Small intestine (tissue), 7 donors: ENCODE measurements around the gene APBA1. TPM values are rescaled to one million over a fixed set of nuclear protein-coding genes. Genes with fewer than 3 reads are reported as not detected.

ENCODE experiments used
- DNase-seq, 2 donors: peaks; one replicate each; pipeline versions ENCODE4 v3.0.0 to v3.0.0-alpha.2; 2013
- FAIRE-seq: peaks from 2 replicates; lab custom pipeline; 2012; peaks lifted over from hg19 to GRCh38; lab: Jason Lieb, UNC
- H3K27ac ChIP-seq, 3 donors: one replicate each; pipeline ENCODE4 v1.5.1; 2013; ENCODE audit warnings: low read length in 2 of 3, mild to moderate bottlenecking in 2 of 3, control low read depth in 1 of 3, inconsistent platforms in 1 of 3, low read depth in 1 of 3, moderate library complexity in 1 of 3
- H3K27me3 ChIP-seq, 3 donors: one replicate each; pipeline ENCODE4 v1.6.1; 2013; ENCODE audit warnings: low read length in 3 of 3, inconsistent platforms in 1 of 3; ENCODE audit not compliant: control insufficient read depth in 3 of 3, insufficient read depth in 3 of 3
- H3K36me3 ChIP-seq, 3 donors: one replicate each; pipeline ENCODE4 v1.6.1; 2013; ENCODE audit warnings: low read length in 3 of 3, inconsistent platforms in 1 of 3, low read depth in 1 of 3, mild to moderate bottlenecking in 1 of 3, moderate library complexity in 1 of 3; ENCODE audit not compliant: control insufficient read depth in 3 of 3, insufficient read depth in 2 of 3
- H3K4me1 ChIP-seq, 3 donors: one replicate each; pipeline ENCODE4 v1.6.1; 2013; ENCODE audit warnings: low read length in 2 of 3, inconsistent platforms in 1 of 3, low read depth in 1 of 3, mild to moderate bottlenecking in 1 of 3, moderate library complexity in 1 of 3; ENCODE audit not compliant: control insufficient read depth in 3 of 3, insufficient read depth in 2 of 3
- H3K4me3 ChIP-seq, 3 donors: one replicate each; pipeline ENCODE4 v1.5.1; 2013; ENCODE audit warnings: low read length in 3 of 3, control low read depth in 1 of 3, inconsistent platforms in 1 of 3, low read depth in 1 of 3, mild to moderate bottlenecking in 1 of 3, moderate library complexity in 1 of 3
- H3K9me3 ChIP-seq, 2 donors: one replicate each; pipeline ENCODE4 v1.6.1; 2013; ENCODE audit warnings: low read depth in 1 of 2, low read length in 1 of 2; ENCODE audit not compliant: control insufficient read depth in 2 of 2, insufficient read depth in 1 of 2
- WGBS, 3 donors: extraction: QIAGEN DNeasy Blood & Tissue Kit; methylation state at CpG; one replicate each; pipeline ENCODE4 v1.1.7; 2013; 5-methylcytosine and 5-hydroxymethylcytosine counted together
- polyA plus RNA-seq, 4 donors: library from polyadenylated mRNA; stranded (reverse) in 3 of 4; unstranded in 1 of 4; fragments of 200-250 nt in 3 of 4; fragments of 120-200 nt in 1 of 4; gene quantifications; one replicate each; pipeline versions ENCODE4 v1.2.1 to v1.2.3, GENCODE V29; 2013
- donor health status: healthy with polysubstance abuse.
- donor health status: control.
- donor health status: control.
- donor health status: Bipolar disorder and iron deficiency.
- donor health status: healthy.

The APBA1 gene
- polyA plus RNA-seq, 4 donors, result 0.27 to 6.7 (median 3.7) TPM; not detected in 1

- FAIRE-seq, result no peak
- Histone ChIP-seq H3K27me3 (no peaks in the 10 kb centered on the region), H3K9me3 (no peaks in the 10 kb centered on the region), H3K27ac (no peak overlapping the region), H3K4me1 (peaks cover 3 to 7% (median 5%) of the 10 kb centered on the region in 3 donors), H3K36me3 (no peaks in the 10 kb centered on the region), H3K4me3 (no peak overlapping the region)
- DNase-seq, result peak in 1 of 2 donors; percentile 11
- 52 to 71% (median 54%) methylated on average over 6 of the region's 6 CpGs for WGBS, 3 donors
Observed at GRCh38 chr9:69579032-69579758, 93.0 kb downstream of the APBA1 start.

GRCh38 chr9:69578026-69578425, 94.1 kb downstream of the APBA1 start:
- Histone ChIP-seq H3K4me1 (peaks cover 3 to 7% (median 5%) of the 10 kb centered on the region in 3 donors), H3K9me3 (no peaks in the 10 kb centered on the region), H3K27ac (no peak overlapping the region), H3K4me3 (no peak overlapping the region), H3K27me3 (no peaks in the 10 kb centered on the region), H3K36me3 (no peaks in the 10 kb centered on the region)
- 74 to 82% (median 79%) methylated on average over 3 of the region's 3 CpGs for WGBS, 3 donors
- DNase-seq (no peak), FAIRE-seq (no peak)

GRCh38 chr9:69577123-69577522, 95.0 kb downstream of the APBA1 start:
- no peaks in the 10 kb centered on the region for H3K36me3 ChIP-seq
- H3K27me3 ChIP-seq, result no peaks in the 10 kb centered on the region
- no peaks in the 10 kb centered on the region for H3K9me3 ChIP-seq
- H3K4me3 ChIP-seq, result no peak overlapping the region
- FAIRE-seq (no peak), DNase-seq (no peak)
- 94 to 100% (median 96%) methylated on average over 1 of the region's 1 CpG for WGBS, 3 donors
- H3K27ac ChIP-seq, result no peak overlapping the region
- H3K4me1 ChIP-seq, result peaks cover 3 to 7% (median 5%) of the 10 kb centered on the region in 3 donors

- WGBS, 3 donors, result 68 to 79% (median 75%) methylated on average over 4 of the region's 4 CpGs
- Histone ChIP-seq H3K27me3 (no peaks in the 10 kb centered on the region), H3K27ac (no peak overlapping the region), H3K9me3 (no peaks in the 10 kb centered on the region), H3K36me3 (no peaks in the 10 kb centered on the region), H3K4me1 (no peaks in the 10 kb centered on the region), H3K4me3 (no peak overlapping the region)
- DNase-seq, result no peak
- no peak for FAIRE-seq
Observed at GRCh38 chr9:69574057-69574456, 98.1 kb downstream of the APBA1 start.

GRCh38 chr9:69573651-69574050, 98.5 kb downstream of the APBA1 start:
- Histone ChIP-seq H3K4me3 (no peak overlapping the region), H3K36me3 (no peaks in the 10 kb centered on the region), H3K27ac (no peak overlapping the region), H3K27me3 (no peaks in the 10 kb centered on the region), H3K9me3 (no peaks in the 10 kb centered on the region), H3K4me1 (no peaks in the 10 kb centered on the region)
- 68 to 73% (median 68%) methylated on average over 4 of the region's 4 CpGs for WGBS, 3 donors
- FAIRE-seq (no peak), DNase-seq (peak in 1 of 2 donors; percentile 30)

GRCh38 chr9:69572611-69573010, 99.6 kb downstream of the APBA1 start:
- Histone ChIP-seq H3K4me1 (no peaks in the 10 kb centered on the region), H3K4me3 (no peak overlapping the region), H3K27ac (no peak overlapping the region), H3K9me3 (no peaks in the 10 kb centered on the region), H3K27me3 (no peaks in the 10 kb centered on the region), H3K36me3 (no peaks in the 10 kb centered on the region)
- FAIRE-seq (no peak), DNase-seq (no peak)

GRCh38 chr9:69571032-69571431, 101.1 kb downstream of the APBA1 start:
- H3K27me3 ChIP-seq, result no peaks in the 10 kb centered on the region
- H3K27ac ChIP-seq, result no peak overlapping the region
- no peak overlapping the region for H3K4me3 ChIP-seq
- WGBS, 3 donors, result 44 to 70% (median 48%) methylated on average over 2 of the region's 2 CpGs
- FAIRE-seq (peak; percentile 51), DNase-seq (no peak)
- H3K9me3 ChIP-seq, result no peaks in the 10 kb centered on the region
- H3K36me3 ChIP-seq, result no peaks in the 10 kb centered on the region
- H3K4me1 ChIP-seq, result no peaks in the 10 kb centered on the region

GRCh38 chr9:69569738-69570451, 102.3 kb downstream of the APBA1 start:
- Histone ChIP-seq H3K27me3 (no peaks in the 10 kb centered on the region), H3K4me1 (no peaks in the 10 kb centered on the region), H3K9me3 (no peaks in the 10 kb centered on the region), H3K4me3 (no peak overlapping the region), H3K36me3 (no peaks in the 10 kb centered on the region), H3K27ac (no peak overlapping the region)
- WGBS, 3 donors, result 36 to 61% (median 50%) methylated on average over 3 of the region's 3 CpGs
- DNase-seq (peak in 1 of 2 donors; percentile 48), FAIRE-seq (no peak)
